ENCODE measurements around the gene STYXL1.
"Not testable (repeated sequence)": the region's sequence is repeated elsewhere in the genome, so short reads cannot be mapped to it uniquely, and the experiment has no call there.

Gene STYXL1, protein sequence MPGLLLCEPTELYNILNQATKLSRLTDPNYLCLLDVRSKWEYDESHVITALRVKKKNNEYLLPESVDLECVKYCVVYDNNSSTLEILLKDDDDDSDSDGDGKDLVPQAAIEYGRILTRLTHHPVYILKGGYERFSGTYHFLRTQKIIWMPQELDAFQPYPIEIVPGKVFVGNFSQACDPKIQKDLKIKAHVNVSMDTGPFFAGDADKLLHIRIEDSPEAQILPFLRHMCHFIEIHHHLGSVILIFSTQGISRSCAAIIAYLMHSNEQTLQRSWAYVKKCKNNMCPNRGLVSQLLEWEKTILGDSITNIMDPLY

DNA sequence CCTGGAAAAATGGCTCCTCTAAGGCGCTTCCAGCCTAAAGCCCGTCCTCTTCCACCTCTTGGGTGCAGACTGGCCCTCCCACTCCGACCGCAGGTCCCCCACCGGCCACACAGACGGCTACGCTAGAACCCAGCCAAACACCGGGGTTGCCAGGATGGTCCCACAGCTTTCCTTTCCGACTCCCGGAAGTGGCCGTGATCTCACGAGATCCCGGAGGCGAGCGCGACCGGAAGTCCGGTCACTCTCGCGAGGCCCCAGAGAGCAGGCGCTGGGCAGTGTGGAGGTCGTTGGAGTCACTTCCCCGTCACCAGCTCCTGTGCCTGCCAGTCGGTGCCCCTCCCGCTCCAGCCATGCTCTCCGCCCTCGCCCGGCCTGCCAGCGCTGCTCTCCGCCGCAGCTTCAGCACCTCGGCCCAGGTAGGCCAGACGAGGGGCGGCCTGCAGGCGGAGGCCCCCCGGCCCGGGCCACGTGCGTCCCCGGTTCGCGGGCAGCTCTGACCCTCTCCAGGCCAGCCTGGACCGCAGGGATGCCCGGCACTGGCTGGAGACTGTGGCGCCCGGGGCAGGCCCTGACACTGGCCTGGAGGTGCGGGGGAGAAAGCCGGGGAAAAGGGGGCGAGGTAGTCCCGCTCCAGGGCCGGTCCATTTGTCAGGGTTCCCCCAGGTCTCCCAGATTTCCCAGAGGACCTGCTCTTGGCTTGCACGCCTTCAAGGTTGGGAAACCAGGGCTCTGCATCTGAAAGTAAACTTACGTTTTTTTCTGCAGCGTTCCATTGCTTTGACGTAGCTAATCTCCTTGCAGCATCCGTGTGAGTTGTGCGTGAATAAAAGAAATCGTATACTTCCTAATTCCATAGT, at the start of gene STYXL1, which contains the start of gene MDH2:
Gene STYXL1, minus strand, starts transcription at position 190 of the 857 bp plus-strand sequence. CDS start 17,477 bp downstream, outside the sequence.
Gene MDH2, plus strand, starts transcription at position 296 of the 857 bp plus-strand sequence. Its CDS starts 55 bp downstream, at position 351.
- DNase-seq = peak; percentile 98

DNA sequence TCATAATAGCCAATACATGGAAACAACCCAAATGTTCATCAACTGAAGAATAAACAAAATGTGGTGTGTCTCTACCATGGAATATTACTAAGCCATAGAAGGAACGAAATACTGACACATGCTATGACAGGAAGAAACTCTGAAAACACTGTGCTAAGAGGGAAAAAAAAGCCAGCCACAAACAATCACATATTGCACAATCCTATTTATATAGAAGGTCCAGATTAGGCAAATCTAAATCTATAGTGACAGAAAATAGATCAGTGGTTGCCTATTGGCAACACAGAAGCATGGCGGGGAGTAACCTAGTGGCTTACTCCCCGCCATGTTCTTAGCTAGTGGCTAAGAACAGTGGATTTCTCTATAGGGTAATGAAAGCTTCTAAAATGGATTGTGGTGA, 48.1 kb upstream of the STYXL1 start:
- no peak for DNase-seq

DNA sequence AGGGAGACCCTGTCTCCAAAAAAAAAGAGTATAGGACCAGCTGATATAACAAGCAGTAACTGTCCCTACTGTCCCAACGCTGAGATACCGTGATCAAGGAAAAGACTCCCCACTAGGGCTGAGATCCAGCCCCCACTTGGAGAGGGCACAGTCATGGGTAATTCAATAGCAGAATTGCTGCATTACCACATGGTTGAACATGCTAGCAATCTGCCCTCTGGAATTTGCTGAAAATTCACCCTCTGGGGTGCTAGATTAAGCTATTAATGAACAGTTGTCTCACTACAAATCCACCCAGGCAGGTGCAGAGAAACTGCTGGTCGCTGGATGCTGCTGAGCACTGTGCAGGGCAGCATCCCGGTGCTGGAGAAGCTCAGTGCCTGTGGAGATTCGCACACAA, 46.5 kb upstream of the STYXL1 start:
- DNase-seq = not testable (repeated sequence)

DNA sequence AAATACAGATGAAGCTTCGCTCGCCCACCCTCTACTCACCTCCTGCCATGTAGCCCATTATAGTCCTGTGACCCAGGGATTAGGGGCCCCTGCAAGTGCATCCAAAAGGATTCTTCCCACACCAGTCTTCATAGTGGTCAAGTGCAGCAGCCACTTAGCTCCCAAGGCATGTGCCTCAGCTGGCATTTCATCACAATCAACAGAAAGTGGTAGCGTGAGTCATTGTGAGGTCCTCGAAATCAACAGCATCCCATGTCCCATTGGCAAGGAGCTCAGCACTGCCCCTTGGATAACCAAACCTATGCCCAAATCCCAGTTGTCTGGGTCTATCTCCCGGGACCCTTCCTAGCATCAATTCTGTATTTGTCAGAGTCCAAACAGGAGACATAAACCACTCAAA, 45.7 kb upstream of the STYXL1 start:
- not testable (repeated sequence) for DNase-seq

DNA sequence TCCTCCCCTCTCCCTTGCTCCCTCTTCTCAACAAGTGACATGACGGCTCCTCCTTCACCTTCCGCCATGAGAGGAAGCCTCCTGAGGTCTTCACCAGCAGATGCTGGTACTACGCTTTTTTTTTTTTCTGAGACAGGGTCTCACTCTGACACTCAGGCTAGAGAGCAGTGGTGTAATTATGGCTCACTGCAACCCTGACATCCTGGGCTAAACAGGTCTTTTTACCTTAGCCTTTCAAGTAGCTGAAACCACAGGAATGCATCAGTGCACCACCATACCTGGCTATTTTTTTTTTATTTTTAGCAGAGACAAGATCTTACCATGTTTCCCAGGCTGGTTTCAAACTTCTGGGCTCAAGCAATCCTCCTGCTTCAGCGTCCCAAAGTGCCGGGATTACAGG, 43.7 kb upstream of the STYXL1 start:
- DNase-seq = no peak

DNA sequence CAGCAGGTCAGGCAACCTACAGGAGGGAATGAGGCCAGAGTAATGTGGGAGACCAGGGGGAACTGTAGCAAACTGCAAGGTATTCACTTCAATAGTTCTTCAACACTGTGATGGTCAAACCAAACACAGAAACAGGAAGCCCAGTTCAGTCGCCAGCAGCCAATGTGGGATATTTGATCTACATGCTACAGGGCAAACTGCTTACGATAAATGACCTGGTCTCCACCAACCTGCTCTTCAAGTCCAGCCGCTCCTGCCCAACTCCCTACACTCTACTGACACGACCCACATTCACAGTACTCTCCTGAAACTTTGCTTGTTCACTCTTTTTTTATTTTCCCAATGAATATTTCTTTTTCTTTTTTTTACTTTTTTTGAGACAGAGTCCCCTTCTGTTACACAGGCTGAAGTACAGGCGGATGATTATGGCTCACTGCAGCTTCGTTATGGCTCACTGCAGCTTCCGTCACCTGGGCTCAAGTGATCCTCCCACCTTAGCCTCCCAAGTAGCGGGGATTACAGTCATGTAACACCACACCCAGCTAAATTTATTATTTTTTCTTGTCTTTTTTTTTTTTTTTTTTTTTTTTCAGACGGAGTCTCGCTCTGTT, 42.2 kb upstream of the STYXL1 start:
- DNase-seq = no peak

DNA sequence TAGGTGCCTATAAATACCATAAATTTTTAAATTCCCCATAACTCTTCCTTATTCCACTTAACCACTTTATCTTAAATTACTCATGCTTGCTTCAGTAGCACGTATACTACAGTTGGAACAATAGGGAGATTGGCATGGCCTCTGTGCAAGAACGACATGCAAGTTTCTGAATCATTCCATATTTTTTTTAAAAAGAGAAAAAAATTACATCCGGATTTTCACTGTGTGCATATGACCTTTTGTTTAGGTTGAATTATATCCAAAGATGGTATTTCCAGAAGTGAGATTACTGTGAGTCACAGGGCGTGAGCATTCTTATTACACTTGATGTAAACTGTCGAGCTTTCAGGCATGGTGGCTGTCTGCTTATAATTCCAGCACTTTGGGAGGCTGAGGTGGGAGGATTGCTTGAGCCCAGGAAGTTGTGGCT, 39.6 kb upstream of the STYXL1 start:
- DNase-seq = peak; percentile 75

DNA sequence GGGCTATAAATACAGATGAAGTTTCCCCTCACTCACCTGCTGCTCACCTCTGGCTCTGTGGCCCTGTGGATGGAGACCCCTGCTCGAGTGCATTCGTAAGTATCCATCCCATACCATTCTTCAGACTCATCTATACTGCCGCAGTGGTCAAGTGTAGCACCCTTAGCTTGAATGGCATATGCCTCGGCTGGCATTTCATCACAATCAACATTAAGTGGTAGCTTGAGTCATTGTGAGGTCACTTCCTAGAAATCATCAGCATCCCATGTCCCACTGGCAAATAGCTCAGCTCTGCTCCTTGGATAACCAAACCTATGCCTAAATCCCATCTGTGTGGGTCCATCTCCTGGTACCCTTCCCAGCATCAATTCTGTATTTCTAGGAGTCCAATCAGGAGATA, 38.3 kb upstream of the STYXL1 start:
- peak; percentile 54 for DNase-seq

DNA sequence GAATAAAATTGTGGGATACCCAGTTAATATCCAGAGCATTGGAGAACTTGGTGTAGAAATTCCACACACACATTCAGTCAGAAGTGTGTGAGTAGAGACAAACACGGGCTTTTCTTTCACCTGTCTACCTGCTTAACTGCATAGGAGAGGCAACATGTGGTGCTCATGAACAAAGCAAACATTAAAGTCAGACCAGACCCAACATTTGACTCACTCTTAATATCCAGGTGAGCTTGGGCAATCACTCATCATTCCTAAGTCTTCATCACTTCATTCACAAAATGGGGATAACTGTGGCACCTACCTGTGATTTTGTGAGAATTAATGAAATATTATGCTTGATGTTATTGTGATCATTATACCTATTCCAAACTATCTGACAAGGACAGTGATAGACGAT, 36.3 kb upstream of the STYXL1 start:
- DNase-seq = not testable (repeated sequence)

DNA sequence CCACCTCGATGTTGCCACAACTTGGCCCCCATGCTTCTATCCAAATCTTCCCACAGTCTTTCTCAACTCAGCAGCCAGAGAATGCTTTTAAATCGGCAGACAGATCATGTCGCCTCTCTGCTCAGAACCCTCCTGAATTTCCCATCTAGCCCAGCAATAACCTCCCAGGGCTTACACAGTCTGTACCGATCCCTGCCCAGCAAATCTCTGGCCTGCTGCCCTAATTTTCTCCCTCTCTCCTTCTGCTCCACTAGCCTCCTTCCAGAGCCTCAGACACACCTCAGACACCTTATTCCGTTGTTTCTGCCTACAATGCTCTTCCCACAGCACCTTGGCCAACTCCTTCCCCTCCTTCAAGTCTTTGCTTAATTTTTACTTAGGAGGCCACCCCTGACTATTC, 32.4 kb upstream of the STYXL1 start:
- no peak for DNase-seq

DNA sequence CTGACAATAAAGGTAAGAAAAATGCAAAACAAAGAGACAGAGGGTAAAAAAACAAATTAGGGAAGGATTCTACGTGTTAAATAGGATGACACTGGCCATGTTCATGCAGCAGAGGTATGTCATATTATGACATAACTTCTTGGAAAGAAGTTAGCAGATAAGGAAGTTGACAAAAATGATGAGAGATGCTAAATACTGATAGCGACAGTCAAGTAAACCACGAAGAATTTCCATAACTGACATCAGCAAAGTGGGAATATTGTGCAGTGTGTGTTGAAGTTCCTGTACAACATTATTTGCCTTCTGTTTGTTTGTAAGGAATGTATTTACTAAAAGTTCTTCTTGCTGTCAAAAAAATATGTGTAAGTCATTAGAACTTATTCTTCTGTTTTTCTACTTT, 29.6 kb upstream of the STYXL1 start:
- DNase-seq = peak; percentile 71

DNA sequence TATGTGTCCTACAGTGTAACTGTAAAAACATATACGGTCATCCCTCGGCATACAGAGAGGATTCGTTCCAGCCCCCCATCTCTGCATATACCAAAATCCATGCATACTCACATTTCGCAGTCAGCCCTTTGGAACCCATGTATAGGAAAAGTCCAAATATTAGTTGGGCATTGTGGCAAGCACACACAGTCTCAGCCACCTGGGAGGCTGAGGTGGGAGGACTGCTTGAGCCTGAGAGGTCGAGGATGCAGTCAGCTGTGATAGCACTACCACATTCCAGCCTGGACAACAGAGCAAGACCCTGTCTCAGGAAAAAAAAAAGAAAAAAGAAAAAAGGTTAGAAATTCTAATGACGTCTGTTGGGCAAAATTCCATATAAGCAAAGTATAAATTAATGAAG, 29.2 kb upstream of the STYXL1 start:
- no peak for DNase-seq

DNA sequence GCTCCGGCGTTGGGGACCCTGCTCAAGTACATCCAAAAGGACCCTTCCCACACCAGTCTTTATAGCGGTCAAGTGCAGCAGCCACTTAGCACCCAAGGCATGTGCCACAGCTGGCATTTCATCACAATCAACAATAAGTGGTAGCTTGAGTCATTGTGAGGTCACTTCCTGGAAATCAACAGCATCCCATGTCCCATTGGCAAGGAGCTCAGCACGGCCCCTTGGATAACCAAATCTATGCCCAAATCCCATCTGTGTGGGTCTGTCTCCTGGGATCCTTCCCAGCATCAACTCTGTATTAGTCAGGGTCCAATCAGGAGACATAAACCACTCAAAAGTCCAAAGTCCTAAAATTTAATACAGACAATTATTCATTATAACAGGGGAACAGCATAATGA, 27.2 kb upstream of the STYXL1 start:
- no peak for DNase-seq

DNA sequence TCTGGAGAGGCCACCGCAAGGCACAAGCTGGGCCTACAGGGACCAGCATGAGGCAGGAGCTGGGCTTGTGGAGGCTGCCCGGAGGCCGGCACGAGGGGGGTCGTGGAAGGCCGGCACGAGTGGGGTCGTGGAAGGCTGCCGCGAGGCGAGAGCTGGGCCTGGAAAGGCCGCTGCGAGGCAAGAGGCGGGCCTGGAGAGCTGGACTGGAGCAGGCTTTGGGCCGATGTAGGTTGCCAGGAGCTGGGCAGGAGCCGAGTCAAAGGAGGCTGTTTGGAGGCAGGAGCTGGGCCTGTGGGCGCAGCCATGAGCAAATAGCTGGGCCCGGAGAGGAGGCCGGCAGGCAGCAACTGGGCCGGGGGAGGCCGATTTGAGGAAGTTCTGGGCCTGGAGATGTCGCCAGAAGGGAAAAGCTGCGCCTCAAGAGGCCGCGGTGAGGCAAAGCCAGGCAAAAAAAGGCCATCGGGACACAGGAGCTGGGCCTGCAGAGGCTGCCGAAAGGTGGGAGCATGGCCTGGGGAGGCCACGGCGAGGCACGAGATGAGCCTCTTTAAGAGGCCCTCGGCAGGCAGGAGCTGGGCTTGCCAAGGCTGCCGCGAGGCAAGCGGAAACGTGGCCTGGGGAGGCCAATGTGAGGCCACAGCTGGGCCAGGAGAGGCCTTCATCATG, 26.6 kb upstream of the STYXL1 start:
- DNase-seq = no peak

DNA sequence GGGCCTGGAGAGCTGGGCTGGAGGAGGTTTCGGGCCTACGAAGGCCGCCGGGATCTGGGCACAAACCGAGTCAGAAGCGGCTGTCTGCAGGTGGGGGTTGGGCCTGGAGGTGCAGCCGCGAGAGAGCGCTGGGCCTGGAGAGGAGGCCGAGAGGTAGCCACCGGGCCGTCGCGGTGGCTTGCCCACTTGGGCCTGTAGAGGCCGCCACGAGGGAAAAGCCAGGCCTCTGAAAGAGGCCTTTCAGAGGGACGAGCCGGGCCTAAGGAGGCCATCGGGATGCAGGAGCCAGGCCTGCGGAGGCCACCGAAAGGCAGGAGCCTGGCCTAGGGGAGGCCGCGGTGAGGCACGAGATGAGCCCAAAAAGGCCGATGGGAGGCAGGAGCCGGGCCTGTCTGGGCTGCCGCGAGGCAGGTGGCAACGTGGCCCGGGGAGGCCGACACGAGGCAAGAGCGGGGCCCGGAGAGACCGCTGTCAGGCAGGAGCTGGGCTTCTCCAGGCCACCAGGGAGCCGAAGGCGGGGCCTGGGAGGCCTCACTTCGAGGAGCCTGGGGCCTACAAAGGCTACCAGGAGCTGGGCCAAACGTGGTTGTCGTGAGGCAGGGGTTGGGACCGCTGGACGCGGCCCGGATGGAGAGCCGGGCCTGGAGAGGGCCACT, 25.7 kb upstream of the STYXL1 start:
- no peak for DNase-seq

DNA sequence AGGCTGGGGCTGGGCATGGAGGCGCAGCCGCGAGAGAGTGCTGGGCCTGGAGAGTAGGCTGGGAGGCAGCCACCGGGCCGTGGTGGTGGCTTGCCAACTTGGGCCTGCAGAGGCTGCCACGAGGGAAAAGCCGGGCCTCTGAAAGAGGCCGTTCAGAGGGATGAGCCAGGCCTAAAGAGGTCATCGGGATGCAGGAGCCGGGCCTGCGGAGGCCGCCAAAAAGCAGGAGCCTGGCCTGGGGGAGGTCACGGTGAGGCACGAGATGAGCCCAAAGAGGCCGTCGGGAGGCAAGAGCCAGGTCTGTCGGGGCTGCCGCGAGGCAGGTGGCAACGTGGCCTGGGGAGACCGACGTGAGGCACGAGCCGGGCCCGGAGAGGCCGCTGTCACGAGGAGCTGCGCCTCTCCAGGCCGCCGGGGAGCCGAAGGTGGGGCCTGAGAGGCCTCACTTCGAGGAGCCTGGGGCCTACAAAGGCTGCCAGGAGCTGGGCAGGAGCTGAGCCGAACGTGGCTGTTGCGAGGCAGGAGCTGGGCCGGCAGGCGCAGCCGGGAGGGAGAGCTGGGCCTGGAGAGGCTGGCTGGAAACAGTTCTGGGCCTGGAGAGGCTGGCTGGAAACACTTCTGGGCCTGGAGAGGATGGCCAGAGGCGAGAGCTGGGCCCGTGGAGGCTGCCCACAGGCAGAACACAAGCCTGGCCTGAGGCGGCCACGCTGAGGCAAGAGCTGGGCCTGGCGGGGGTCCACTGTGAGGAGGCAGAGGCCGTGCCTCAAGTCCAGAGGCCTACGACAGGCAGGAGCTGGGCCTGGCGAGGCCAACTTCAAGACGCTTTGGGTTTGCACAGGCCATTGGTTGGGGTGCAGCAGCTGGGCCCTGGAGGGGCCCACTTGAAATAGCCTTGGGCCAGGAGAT, 24.7 kb upstream of the STYXL1 start:
- no peak for DNase-seq

DNA sequence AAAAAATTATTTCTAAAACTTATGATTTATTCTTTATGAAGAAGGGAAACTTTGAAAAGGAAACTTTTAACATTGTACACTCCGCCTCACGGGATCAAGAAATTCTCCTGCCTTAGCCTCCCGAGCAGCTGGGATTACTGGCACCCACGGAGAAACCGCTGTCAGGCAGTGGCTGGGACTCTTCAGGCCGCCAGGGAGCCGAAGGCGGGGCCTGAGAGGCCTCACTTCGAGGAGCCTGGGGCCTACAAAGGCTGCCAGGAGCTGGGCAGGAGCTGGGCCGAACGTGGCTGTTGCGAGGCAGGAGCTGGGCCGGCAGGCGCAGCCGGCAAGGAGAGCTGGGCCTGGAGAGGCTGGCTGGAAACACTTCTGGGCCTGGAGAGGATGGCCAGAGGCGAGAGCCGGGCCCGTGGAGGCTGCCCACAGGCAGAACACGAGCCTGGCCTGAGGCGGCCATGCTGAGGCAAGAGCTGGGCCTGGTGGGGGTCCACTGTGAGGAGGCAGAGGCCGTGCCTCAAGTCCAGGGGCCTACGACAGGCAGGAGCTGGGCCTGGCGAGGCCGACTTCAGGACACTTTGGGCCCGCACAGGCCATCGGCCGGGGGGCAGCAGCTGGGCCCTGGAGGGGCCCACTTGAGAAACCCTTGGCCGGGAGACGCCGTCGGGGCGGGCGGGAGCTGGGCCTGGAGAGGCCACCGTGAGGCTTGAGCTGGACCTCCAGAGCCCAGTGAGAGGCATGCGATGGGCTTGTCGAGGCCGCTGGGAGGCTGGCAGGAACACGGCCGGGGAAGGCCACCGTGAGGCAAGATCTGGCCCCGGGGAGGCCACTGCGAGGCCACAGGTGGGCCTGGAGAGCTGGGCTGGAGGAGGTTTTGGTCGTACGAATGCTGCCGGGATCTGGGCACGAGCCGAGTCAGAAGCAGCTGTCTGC, 23.8 kb upstream of the STYXL1 start:
- no peak for DNase-seq

DNA sequence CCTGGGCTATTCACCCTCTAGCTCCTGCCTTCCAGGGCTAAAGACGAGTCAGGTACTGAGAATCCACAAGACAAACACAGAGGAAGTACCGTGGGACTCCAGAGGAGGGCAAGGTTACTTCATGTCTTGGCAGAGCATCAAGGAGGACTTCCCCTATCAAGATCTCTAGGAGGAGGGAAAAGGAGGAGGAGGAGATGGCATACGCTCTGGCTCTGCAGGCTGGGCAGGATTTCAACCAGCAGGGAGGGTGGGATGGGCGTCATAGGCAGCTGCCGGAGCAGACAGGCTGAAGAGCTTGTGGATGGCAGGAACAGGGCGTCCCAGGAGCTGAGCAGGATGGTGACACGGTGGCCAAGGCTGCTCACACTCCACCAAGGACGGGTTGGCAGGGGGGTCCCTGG, 21.4 kb upstream of the STYXL1 start:
- DNase-seq = peak; percentile 74

DNA sequence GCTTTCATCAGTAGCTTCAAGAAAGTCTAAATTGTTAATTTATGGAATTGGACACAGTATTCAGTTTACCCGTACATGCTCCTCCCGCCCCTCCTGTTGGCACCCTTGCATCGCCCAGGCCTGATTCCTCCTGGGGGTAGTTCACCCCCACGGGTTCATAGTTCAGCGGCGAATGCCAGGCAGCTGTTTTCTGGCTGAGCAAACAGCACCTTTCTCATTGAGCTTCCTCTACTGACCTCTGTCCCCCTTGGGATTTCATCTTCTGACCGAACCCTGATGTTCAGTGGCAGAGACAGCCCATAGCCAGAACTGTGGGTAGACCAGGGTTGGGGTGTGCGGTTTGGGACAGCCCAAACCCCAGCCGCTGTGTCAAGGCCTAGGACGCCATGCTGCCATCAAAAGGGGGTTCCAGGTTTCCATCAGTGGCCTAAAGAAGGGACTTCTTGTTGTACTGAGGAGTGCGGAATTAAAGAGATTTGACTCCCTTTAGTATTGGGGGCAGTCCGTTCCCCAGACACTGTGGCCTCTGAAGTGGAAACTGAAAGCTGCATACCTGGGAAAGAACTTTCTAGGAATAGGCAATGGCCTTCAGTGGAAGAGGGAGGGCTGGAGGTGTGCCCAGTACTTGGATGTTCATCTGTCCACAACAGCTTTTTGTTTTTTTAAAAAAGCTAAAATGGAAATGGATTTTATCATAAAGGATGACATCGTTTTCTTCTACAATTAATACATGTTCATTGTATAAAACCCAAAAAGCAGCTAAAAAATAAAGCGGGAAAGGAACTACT, 19.1 kb upstream of the STYXL1 start:
- no peak for DNase-seq

Data from inflammatory macrophage treated with lipopolysaccharide for 4 hours (primary cell).